GM18873 (cell line): ENCODE results near the gene APC2.
A peak's percentile ranks its signal among the peaks of the same experiment; 100 is the strongest.
"Not testable (repeated sequence)": the region's sequence is repeated elsewhere in the genome, so short reads cannot be mapped to it uniquely, and the experiment has no call there.

Source experiments
- ATAC-seq: cut with Tn5 transposase; IDR thresholded peaks from one replicate; pipeline ENCODE4 v1.9.1; 2021; ENCODE audit warnings: mild to moderate bottlenecking, moderate library complexity, moderate number of reproducible peaks; ENCODE audit not compliant: unreplicated experiment, low FRiP score

Gene APC2

DNA sequence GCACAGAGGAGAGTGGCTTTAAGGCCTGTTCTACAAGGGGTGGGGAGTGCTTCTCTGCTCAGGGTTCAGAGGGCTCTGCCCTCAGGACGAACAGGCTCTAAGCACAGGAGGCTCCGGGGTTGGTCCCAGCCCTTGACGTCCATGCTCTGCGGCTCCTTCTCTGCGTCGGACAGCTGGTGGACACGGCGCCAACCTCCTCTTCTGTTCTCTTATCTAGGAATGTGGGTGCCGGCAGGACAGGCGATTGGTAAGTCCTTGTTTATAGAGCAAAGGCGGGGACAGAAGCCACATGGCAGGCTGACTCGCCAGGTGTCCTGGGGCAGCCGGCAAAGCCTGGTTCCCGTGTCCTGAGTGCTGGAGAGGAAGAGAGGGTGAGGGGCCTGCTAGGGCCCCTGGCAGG, 20.2 kb upstream of the APC2 start:
- no peak for ATAC-seq

DNA sequence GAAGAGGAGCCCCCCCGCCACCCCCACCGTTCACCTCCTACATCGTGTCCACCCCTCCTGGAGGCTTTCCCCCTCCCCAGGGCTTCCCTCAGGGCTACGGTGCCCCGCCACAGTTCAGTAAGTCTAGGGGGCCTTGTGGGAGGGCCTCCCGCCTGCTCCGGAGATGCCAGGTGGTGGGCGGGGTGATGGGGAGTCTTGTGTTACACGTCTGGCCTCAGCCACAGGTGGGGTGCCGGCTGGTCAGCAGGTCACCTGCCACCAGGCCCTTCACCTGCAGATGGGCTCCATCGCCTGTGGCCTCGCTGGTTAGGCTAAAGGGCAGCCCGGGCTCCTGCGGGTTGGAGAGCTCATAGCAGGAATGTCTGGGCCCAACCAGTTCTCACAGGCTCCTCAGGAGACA, 19.7 kb upstream of the APC2 start:
- no peak for ATAC-seq

DNA sequence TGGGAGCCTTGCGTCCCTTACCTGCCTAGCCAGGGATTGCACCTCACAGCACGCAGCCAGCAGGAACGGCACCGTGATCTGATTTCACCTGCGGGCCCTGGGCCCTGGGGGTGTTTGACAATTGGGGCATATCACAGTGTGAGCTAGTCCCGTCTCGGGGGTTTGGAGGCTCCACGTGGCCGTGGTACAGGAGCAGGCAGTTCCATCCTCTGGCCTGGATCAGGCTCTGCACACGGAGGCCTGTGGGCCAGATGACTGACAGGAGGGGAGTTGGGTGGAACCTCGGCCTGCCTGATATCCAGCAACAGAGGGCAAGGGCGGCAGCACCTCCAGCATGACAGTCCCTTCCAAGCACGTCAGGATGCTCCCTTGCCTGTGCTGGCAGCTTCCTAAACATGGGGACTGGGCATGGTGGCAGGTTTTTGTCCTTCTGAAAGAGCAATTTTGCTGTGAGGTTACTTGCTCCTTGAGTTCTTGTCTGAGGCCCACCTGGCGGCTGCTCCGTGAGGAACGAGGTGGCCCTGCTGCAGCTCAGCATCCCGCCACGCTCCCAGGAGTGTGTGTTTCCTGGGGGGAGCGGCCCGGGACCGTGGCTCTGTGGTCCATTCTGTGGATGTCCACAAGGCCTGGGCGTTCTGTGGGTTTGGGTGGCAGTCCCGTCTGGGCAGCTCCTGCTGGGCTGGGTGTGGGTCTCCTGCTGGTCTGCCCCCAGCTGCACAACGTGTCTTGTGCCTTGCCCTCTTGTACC, 18.0 kb upstream of the APC2 start:
- ATAC-seq = no peak

DNA sequence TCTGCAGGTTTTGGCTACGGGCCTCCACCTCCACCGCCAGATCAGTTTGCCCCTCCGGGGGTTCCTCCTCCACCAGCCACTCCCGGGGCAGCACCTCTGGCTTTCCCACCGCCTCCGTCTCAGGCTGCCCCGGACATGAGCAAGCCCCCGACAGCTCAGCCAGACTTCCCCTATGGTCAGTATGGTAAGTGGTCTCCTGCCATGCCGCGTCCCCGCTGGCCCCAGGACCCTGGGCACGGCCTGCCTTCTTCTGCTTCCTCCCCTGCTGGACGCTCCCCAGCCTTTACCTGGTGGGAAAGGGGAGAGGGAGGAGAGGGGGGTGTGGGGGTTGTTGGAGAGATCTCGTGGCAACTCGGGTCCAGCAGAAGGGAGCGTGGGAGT, 17.4 kb upstream of the APC2 start:
- ATAC-seq = no peak

GRCh38 chr19:1433119-1434039, 16.5 kb upstream of the APC2 start:
- ATAC-seq = no peak

- no peak for ATAC-seq
Observed at GRCh38 chr19:1434040-1434366, 15.9 kb upstream of the APC2 start.

GRCh38 chr19:1434577-1435060, 15.3 kb upstream of the APC2 start:
- ATAC-seq = no peak

DNA sequence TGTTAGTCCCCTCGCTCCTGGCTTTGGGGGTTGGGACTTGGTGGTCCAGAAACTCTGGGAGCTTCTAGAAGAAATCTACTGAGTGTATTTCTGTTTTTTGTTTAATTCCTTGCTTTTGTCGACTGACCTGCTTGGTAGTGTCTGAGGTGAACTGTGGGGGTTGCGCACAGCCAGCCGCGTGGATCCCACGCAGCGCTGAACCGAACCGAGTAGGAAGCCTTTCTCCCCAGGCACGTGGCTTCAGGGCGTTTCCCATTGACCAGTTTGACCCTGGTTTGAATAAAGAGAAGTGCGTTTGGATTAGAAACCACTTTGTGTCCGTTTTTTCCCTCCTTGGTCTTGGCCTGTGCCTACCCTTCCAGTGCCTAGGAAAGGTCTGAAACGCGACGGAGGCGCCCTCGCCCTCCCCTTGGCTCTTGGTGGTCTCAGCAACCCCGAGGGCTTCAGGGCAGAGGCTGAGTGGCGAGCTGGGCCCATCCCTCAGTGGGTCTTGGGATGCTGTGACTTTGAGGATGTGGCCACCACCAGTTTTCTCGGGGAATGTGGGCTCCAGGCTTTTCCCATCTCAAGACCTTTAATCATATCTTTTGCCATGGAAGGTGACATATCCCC, 14.4 kb upstream of the APC2 start:
- ATAC-seq = no peak

DNA sequence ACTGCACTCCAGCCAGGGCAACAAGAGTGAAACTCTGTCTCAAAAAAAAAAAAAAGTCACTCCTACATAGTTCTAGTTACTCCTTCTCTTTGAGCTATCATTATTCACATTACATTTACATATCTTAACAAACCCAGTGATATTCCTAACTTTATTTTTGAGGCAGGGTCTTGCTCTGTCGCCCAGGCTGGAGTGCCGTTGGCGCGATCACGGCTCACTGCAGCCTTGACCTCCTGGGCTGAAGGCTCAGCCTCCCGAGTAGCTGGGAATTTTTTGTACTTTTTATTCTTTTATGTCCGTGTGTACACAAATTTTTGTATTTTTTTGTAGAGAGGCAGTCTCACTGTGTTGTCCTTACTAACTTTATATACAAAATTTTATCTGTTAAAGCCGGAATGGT, 12.3 kb upstream of the APC2 start:
- no peak for ATAC-seq

GRCh38 chr19:1438035-1438932, 11.6 kb upstream of the APC2 start, which contains the start of gene RPS15:
TSS of gene RPS15 (plus strand) at chr19:1438396. CDS start at chr19:1438426, 30 bp downstream.
- ATAC-seq = peak; percentile 65

DNA sequence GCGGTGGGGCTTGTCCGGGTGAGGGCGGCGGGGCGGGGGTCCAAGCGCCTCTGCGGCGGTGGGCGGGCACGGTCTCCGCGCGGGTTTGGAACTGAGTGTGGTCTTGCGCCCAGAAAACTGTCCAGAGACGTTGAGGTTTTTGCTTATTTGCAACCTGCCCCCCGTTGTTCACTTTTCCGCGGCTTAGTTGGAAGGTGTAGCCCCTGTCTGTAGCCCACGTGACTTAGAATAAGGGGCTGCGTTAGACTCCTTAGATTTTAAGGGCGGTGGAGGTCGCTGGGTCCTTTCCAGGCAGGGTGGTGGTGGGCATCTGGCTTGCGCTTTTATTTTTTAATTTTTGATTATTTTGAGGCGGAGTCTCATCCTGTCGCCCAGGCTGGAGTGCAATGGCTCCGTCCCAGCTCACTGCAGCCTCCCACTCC, 11.0 kb upstream of the APC2 start:
- no peak for ATAC-seq

DNA sequence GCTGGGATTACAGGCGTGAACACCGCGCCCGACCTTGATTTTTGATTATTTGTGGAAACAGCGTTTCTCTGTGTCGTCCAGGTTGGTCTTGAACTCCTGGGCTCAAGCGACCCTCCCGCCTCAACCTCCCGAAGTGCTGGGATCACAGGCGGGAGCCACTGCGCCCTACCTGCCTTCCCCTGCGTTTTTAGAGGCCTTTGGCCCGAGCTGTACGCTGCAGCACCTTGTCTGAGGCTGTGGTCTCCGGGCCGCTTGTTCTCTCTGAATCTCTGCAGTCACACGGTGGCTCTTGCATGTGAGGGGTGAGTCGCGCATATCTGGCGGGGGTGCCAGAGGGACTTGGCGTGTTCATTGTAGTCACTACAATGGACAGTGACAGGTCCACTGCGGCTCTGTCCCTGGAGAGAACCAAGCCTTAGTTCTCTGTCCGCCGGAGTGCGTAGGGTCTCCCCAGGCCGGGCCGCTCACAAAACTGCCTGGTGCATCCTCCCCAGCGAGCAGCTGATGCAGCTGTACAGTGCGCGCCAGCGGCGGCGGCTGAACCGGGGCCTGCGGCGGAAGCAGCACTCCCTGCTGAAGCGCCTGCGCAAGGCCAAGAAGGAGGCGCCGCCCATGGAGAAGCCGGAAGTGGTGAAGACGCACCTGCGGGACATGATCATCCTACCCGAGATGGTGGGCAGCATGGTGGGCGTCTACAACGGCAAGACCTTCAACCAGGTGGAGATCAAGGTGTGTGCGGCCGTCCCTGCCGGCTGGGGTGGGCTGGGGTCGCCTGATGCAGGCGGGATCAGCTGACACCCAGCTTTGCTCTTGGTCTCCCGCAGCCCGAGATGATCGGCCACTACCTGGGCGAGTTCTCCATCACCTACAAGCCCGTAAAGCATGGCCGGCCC, 10.2 kb upstream of the APC2 start:
- ATAC-seq = not testable (repeated sequence)

- ATAC-seq = no peak
Observed at GRCh38 chr19:1440418-1440801, 9.5 kb upstream of the APC2 start.

DNA sequence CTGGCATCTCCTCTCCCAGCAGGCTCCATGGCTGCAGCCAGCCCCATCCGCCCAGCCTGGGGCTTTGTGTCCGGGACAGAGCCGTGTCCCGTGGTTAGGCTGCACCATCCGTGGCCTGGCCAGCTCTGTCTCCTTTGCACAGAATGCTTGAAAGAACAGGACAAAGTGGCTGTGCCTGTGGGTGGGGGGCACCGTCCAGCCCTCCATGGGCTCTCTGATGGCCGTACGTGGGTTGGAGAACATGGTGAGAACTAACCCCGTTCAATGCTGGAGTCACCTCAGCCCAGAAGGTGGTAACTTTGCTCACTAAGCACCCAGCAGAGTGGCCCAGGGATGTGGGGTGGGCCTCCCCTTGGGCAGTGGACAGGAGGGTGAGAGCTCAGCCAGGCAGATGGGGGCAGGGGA, 8.9 kb upstream of the APC2 start:
- no peak for ATAC-seq

DNA sequence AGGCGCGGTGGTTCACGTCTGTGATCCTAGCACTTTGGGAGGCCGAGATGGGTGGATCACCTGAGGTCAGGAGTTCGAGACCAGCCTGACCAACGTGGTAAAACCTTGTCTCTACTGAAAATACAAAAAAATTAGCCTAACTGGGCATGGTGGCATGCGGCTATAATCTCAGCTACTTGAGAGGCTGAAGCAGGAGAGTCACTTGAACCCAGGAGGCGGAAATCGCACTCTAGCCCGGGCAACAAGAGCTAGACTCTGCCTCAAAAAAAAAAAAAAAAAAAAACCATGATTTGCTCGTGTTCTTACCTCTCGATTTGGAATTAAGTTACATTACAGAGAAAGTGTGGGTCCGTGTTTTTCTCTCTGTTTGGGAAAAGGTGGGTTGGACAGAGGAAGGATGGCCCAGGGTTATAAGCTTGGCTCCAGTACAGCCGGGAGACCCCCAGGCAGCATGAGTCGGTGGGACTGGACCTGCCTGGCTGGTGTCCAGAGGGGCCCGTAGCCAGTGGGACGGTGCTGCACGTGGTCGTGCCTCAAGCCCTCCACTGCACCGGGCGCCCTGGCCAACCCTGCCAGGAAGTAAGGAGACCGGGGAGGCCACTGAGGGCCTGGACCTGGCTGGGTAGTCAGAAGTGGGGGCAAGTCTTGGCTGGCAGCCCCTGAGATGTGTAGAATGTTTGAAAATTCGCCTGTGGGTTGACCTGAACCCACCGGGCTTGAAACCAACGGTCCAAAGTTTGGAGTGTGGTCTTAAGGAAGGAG, 8.1 kb upstream of the APC2 start:
- no peak for ATAC-seq

GRCh38 chr19:1445185-1445931, 4.6 kb upstream of the APC2 start:
- no peak for ATAC-seq

GRCh38 chr19:1445932-1446712, 3.8 kb upstream of the APC2 start:
- no peak for ATAC-seq
